PC-9 (cell line): ENCODE results near the gene SDHB.

Experiments
- EZH2 ChIP-seq: fragments of 200-600 bp; sonication (generic); IDR thresholded peaks from 2 replicates; pipeline ENCODE4 v1.8.0; 2017; ENCODE audit warnings: antibody characterized with exemption, low read depth
- TF ChIP-seq, protein P1 (sequence below): fragments of 200-600 bp; sonication (generic); conservative IDR thresholded peaks from 2 replicates; pipeline ENCODE4 v1.6.1; 2017; ENCODE audit warnings: mixed run types, antibody characterized with exemption, mild to moderate bottlenecking, moderate library complexity

DNA sequence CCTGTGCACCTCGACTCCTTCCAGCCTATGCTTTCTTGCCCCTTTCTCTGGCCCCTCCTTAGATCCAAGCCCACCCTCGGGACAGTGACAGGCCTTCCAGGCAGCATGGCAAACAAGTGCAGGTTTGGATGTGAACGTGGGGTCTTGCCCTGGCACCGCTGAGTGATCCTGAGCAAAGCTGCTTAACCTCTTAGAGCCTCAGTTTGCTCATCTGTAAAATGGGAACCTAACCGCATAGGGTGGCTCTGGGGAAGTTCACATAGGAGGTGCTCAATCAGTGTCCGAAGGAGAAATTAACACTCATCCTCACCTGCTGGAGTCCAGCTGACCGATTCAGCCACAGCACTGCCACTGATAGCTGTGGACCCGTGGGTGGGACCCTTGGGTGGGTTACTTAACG is 80.6 kb downstream of the SDHB start:
- TF ChIP-seq, protein P1, sequence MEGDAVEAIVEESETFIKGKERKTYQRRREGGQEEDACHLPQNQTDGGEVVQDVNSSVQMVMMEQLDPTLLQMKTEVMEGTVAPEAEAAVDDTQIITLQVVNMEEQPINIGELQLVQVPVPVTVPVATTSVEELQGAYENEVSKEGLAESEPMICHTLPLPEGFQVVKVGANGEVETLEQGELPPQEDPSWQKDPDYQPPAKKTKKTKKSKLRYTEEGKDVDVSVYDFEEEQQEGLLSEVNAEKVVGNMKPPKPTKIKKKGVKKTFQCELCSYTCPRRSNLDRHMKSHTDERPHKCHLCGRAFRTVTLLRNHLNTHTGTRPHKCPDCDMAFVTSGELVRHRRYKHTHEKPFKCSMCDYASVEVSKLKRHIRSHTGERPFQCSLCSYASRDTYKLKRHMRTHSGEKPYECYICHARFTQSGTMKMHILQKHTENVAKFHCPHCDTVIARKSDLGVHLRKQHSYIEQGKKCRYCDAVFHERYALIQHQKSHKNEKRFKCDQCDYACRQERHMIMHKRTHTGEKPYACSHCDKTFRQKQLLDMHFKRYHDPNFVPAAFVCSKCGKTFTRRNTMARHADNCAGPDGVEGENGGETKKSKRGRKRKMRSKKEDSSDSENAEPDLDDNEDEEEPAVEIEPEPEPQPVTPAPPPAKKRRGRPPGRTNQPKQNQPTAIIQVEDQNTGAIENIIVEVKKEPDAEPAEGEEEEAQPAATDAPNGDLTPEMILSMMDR = no peak
- no peak for TF ChIP-seq EZH2
